HTERT RPE-1 (cell line): ENCODE results near the gene LGALS12.

Experiments used
- in situ Hi-C: fragments of 300-500 bp; cut with MboI; formaldehyde crosslinking; loops from 4 replicates; pipeline ENCODE4 v1.14.3; 2020; ENCODE audit warnings: low sequenced_read_pairs

The LGALS12 gene, protein sequence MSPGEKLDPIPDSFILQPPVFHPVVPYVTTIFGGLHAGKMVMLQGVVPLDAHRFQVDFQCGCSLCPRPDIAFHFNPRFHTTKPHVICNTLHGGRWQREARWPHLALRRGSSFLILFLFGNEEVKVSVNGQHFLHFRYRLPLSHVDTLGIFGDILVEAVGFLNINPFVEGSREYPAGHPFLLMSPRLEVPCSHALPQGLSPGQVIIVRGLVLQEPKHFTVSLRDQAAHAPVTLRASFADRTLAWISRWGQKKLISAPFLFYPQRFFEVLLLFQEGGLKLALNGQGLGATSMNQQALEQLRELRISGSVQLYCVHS

DNA sequence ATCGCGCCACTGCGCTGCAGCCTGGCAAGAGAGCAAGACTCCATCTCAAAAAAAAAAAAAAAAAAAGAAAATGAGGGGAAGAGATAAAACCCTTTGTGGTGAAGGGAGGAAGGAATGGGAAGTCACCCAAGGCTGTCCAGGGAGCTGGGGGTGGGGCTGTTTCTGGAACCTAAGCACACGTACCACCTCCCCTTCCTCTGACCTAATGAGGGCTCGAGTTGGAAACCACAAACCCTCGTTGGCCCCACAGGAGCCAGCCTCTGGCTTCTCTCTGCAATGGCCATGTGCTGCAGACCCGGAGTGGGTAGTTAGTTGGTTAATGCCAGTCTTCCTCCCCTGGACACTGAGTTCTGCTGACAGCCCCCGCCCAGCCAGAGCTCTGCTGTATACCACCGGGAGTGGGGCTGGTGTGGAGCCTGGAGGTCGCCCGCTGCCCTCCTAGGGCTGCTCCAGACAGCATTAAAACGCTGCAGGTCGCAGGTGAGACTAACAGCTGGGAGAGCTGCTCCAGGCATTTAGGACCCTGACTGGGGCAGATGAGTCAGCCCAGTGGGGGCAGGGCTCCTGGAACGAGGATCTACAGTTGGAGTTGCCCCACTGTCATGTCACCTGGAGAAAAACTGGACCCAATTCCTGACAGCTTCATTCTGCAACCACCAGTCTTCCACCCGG lies at the start of gene LGALS12:
Gene LGALS12, plus strand, starts transcription at position 228 of the 672 bp plus-strand sequence. Its CDS starts 375 bp downstream, at position 603.
- in situ Hi-C loops = no loop called here

DNA sequence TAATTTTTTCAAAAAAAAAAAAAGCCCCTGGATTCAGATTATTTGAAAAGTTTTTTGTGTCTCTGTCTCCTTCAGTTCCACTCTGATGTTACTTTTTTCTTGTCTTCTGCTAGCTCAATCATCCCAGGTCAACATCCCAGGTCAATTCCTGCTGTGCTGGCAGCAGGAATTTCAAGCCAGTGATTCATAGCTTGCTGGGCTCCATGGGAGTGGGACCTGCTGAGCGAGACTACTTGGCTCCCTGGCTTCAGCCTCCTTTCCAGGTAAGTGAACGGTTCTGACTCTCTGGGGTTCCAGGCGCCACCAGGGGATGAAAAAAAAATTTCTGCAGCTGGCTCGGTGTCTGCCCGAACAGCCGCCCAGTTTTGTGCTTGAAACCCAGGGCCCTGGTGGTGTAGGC lies 46.3 kb upstream of the LGALS12 start:
- in situ Hi-C loops = no loop called here

DNA sequence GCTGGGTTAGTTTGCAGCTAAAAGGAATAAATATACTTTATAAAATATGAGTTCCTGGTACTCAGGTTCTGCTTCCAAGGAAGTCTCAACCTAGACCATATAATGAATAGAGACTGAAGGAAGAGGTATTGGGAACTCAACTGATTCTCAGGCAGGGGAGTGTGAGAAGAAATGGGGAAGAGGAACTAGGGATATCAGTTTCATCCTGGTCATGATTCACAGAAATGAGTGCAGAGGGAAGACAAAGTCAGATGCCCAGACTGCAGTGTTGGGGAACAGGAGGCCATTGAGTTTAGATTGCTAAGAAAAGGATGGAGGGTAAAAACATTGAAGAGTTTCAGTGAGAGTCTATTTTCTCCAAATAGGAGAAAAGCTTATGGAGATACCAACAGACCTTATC lies 43.7 kb upstream of the LGALS12 start:
- in situ Hi-C loops = no loop called here

DNA sequence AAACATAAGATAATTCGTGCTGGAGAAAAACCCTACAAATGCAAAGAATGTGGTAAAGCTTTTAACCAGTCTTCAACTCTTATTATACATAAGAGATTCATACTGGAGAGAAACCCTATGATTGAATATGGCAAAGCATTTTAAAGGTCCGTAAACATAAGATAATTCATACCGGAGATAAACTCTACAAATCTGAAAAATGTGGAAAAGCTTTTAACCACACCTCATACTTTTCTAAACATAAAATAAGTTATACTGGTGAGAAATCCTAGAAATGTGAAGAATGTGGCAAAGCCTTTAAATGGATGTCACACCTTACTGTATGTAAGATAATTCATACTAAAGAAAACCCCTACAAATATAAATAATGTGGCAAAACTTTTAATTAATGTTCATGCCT lies 35.6 kb upstream of the LGALS12 start:
- in situ Hi-C loops = no loop called here

DNA sequence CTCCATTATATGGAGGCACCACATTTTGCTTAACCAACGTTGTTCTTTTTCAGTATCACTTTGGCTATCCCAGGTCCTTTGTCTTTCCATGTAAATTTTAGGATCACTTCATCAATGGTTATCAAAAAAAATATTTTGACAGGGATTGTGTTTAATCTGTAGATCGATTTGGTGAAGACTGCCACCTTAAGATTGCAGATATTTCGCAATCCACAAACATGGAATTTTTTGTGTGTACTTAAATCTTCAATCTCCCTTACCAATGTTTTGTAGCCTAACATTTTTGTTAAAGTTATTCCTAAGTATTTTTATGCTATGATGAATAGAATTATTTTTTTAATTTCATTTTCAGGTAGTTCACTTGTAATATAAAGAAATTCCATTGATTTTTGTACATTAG lies 33.5 kb upstream of the LGALS12 start:
- in situ Hi-C loops = no loop called here

DNA sequence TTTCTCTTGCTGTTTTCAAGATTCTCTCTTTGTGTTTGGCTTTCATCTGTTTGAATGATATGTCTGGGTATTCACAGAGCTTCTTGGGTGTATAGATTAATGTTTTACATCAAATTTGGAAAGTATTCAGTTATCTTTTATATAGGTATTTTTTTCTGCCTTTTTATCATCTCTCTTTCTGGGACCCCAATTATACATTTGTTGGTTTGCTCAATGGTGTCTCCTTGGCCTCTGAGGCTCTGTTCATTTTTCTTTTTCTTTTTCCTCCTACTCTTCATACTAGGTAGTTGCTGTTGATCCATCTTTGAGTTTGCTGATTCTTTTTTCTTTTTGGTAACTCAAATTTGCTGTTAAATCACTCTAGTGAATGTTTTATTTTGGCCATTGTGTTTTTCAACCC lies 29.3 kb upstream of the LGALS12 start:
- in situ Hi-C loops = no loop called here

DNA sequence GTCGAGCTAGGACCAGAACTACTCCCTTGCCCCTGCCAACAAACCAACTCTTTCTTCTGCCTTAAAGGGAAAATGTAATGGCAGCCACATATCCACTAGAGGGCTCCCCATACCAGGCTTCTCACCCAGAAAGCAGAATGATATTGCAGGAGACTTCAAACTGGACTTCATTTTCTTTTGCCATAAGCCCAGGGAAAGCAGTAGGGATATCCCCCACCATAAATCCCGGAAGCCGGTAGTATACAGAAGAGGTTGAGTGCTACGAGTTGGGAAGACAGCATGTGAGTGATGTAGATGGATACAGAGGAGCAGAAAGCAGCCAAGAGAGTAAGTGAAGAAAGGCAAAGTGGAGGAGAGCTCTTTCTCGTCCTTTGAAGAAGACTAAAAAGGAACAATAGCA lies 27.0 kb upstream of the LGALS12 start:
- in situ Hi-C loops = no loop called here

DNA sequence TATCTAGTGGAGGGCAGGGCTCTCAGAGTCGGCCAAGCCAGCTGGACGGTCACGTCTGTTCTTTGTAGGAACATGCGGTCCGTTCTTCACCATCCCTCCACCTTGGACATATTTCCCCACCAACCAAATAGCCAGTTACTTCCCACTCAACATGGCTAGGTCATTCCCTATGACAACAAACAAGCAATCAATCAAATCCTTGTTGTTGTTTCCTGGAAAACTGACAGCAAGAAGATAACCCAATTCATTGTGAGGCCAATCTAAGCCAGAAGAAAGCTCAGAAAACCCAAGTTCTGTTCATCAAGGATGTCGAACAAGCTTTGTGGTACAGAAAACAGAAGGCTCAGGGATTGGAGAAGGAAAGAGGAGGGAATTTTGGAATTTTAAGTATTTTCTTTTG lies 25.8 kb upstream of the LGALS12 start:
- in situ Hi-C loops = no loop called here

DNA sequence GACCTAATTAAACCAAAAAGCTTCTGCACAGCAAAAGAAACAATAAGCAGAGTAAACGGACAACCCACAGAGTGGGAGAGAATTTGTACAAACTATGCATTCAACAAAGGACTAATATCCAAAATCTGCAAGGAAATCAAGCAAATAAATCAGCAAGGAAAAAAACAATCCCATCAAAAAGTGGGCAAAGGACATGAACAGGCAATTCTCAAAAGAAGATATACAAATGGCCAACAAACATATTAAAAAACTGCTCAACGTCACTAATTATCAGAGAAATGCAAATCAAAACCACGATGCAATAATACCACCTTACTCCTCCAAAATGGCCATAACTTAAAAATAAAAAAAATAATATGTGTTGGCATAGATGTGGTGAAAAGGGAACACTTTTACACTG lies 20.1 kb upstream of the LGALS12 start:
- in situ Hi-C loops = no loop called here

DNA sequence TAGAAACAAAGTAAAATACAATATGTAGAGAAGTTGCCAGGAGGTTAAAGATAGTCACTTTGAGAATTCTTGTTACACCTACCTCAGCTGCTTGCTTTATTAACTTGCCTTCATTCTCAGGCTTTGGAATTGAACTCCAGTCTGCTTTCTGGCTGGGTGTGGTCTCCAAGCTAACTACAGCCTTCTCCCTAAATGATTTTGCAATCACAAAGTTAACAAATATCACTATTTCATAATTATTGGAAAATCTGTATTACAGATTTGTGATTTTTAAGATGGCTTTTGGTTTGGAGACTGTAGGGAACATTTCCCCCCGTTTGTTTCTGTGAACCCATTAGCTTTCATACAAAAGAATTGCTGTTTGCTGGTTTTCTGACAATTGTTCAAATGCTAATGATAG lies 17.1 kb upstream of the LGALS12 start:
- in situ Hi-C loops = no loop called here

DNA sequence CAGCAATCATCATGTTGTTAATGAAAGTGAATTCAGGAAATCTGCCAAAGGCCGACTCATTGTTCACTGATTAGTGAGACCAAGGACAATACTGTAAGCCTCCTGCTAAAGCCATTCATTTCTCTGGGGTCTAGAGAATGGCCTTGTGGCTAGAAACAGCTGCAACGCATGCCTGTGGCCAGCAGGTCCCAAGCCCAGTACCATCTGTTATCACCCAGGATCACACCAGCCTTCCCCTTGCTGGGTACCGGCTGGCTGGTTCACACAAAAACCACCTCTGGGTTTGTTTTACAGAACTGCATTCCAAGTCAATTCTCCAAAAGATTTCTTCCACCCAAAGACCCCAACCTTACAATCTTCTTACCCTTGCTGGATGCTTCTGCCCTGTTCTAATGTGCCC lies 16.0 kb upstream of the LGALS12 start:
- in situ Hi-C loops = no loop called here

DNA sequence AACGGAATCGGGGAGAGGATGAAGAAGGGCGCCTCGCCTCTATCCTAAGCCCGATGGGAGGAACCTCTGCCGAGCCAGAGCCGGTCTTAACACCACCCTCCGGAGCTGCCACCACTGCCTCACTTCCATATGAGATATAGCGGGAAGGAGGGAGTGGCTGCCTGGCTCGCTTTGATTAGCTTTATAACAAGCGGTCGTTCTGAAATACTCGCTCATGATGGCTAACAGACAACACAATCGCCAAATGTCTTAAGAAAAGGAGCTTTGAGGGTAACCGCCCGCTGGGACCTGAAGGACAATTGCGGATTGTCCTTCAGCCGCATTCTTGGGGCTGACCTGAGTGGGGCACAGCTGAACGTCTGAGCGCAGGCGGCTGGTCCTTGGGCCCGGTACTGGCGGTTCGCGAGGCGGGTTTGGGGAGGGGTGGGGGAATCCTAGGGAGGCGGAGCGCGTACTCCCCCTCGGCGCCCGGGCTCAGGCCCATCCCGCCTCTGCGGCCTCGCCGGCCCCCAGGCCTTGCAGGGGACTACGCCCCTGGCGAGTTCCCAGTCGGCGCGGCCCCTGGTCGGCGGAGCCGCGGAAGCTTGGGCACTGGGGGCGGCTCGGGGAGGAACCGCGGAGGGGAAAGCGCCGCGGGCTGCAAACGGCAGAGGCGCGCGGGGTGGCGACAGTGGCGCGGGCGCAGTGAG lies 15.2 kb upstream of the LGALS12 start, which contains the start of gene PLAAT5:
Gene PLAAT5, minus strand, starts transcription at position 617 of the 689 bp plus-strand sequence. Its CDS starts 133 bp downstream, at position 484.
- in situ Hi-C loops = no loop called here

DNA sequence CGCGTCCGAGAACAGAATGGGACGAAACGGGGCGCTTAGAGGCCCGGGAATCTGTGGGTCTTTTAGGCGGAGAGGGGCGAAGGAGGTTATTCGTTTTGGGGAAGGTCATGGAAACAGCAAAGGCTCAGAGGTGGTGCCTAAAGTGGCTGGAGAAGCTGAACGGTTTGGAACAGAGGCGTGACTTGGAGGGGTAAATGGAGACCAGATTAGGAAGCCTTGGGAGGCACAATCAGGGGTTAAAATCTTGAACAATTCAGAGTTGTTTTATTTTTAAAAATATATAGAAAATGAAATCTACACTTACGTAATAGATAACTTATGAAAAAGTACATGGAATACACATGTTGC lies 14.7 kb upstream of the LGALS12 start:
- in situ Hi-C loops = no loop called here

DNA sequence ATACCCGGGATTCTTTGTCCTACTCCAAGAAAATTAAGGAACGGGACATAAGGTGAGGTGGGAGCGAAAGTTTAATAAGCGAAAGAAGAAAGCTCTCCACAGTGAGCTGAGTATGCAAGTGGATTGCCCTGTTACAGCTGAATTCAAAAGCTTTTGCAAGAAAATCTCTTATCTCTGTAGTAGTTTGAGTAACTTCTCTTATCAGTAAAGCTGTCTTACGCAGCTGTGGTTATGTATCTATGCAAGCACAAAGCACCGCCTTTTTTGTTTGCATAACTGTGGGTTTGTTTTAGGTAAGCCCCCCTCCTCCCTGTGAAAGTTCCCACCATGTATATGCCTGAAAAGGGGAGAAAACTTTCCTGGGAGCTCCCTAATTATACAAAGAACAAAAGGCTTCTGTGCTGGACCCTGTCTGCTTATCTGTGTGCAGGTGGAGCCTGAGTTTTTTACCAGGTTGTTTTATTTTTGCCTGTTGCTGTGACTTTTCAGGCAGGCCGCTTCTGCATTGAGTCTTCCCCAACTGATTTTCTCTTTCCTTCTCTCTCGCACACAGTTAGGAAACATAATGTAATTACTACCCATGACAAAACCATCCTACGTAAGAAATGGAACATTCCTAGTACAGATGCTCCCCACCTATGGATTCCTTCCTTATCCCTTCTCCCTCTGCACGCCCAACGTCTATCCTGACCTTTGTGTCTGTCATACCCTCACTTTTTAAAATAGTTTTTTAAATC lies 14.1 kb upstream of the LGALS12 start:
- in situ Hi-C loops = no loop called here

DNA sequence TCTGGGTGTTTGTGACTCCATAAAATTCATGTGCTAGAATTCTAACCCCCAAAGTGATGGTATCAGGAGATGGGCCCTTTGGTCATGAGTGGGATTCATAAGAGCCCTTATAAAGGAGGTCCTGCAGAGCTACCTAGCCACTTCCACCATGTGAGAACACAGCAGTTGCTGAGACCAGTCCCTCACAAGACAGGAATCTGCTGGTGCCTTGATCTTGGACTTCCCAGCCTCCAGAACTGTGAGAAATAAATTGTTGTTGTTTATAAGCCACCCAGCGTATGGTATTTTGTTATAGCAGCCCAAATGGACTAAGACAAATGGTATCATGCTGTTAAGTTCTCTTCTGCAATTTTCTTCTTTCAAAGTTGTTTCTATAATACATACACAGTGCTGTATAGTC lies 13.4 kb upstream of the LGALS12 start:
- in situ Hi-C loops = no loop called here

DNA sequence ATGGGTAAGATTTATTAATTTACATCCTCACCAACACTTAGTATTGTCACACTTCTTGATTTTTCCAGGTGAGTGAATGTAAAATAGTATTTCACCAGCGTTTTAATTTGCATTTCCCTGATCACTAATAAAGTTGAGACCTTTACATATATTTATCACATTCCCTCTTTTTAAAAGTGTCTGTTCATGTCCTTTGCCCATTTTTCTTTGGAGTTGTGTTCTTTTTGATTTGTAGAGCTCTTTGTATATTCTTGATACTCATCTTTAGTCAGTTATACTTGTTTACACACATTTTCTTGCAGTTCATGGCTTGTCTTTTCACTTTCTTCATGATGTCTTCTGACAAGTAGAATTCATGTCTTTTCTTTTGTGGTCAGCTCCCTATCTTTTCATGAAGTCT lies 12.8 kb upstream of the LGALS12 start:
- in situ Hi-C loops = no loop called here

DNA sequence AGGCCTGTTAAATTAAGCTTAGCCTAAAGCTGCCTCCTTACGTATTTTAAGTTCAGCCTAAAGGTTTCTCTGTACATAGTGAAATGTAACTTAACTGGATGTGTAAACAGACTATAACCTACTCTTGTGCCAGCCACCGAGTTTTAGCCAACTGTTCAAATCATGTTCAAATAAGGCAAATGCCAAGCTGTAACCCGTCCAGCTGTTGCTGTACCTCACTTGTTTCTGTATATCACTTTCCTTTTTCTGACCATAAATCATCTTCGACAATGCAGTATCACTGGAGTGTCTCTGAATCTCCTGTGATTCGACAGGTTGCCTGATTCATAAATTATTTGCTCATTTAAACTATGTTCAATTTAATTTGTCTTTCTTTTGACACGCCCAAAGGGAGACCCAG lies 10.9 kb upstream of the LGALS12 start:
- in situ Hi-C loops = no loop called here

DNA sequence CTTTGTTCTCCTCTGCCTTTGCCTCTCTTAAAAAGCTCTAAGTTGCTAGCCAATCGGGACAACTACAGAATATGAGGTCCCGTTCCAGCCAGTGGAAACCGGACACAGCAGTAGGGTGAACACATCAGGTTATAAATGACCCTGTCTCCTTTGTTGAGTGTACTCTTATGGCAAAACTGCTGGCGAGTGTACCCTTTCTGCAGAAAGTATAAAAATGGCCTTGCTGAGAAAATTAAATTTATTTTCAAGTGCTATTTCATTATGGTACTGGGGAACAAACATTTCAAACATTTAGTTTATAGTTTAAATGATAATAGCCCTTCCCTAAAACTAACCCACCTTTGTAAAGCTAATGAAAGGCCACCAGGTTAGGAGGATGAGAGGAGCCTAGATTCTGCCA lies 6.0 kb upstream of the LGALS12 start:
- in situ Hi-C loops = no loop called here

DNA sequence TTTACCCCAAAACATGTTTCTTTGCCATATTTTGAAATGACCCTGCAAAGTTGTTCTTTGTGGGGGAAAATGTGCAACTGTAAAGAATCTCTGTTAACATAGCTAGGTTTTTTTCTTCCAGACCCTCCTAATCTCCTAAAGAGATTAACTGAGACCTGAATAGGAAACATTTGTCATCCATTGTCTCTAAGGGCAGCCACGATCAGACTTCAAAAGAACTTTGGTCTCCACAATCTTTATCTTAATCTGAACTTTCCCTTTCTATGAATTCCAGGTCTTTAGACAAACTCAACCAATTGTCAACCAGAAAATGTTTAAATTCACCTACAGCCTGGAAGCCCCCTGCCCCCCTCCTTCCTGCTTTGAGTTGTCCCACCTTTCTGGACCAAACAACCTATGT lies 4.6 kb upstream of the LGALS12 start:
- in situ Hi-C loops = no loop called here

DNA sequence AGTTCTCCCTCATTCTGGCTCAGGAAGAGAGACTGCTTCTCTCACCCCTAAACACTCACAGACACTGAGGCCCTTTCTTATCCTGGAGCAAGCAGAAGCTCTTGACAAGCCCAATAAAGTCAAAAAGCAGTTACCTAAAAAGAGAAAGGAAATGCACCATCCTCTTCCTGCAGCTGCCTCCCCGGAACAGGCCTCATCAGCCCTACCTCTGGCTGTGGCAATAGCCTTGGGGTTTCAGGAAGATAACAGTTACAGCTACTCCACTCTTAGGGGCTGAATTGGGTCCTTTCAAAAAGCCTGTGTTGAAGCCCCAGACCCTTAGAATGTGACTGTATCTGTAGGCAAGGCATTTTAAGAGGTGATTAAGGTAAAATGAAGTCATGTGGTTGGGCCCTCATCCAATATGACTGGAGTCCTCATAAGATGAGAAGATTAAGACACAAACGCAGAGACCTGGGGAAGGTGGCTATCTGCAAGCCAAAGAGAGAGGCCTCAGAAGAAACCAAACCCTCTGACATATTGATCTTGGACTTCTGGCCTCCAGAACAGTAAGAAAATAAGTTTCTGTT lies 3.5 kb upstream of the LGALS12 start:
- in situ Hi-C loops = no loop called here

DNA sequence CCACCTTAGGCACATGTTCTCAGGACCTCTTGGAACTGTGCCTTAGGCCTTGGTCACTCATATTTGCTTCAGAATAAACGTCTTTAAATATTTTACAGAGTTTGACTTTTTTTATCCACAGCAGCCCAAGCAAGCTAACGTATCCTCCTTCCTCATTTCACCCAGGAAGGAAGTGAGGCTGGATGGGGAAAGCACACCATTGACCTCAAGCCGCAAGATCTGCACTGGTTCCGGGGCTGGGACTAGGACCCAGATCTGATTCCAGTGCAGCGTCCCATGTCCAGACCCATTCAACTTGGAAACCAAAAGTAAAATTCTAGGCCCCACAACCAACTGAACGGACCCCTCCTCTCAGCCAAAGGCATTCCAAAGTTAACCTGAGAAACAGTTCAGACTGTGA lies 2.4 kb upstream of the LGALS12 start:
- in situ Hi-C loops = no loop called here
